ENCODE results near the gene TMEM116. TPM values are rescaled to one million over a fixed set of nuclear protein-coding genes. Genes with fewer than 3 reads are reported as not detected.

The TMEM116 gene
- total RNA-seq, 1 donor from 2014 or later, result 8.2 TPM

GRCh38 chr12:111937429-111937828 lies 75.5 kb downstream of the TMEM116 start:
- H3K4me1 Mint-ChIP-seq (ENCODE audit: unreplicated experiment), result no peaks in the 10 kb centered on the region

GRCh38 chr12:111936869-111937268 lies 76.1 kb downstream of the TMEM116 start:
- no peaks in the 10 kb centered on the region for H3K27me3 Mint-ChIP-seq (ENCODE audit: unreplicated experiment)

More at GRCh38 chr12:111937429-111937828, 75.5 kb downstream of the TMEM116 start:
- no peak for TF ChIP-seq CTCF (IDR thresholded peaks at IDR 0.05; ENCODE audit: unreplicated experiment)
- no peak for DNase-seq (ENCODE audit: low spot score)
- H3K4me3 Mint-ChIP-seq (ENCODE audit: unreplicated experiment), result no peak overlapping the region
- H3K9me3 Mint-ChIP-seq (ENCODE audit: unreplicated experiment), result no peaks in the 10 kb centered on the region
- peaks cover under 1% of the 10 kb centered on the region for H3K36me3 Mint-ChIP-seq (ENCODE audit: low read depth, unreplicated experiment)
- H3K27me3 Mint-ChIP-seq (ENCODE audit: unreplicated experiment), result no peaks in the 10 kb centered on the region
- H3K27ac Mint-ChIP-seq (ENCODE audit: unreplicated experiment), result no peak overlapping the region

GRCh38 chr12:111932241-111932640 lies 80.7 kb downstream of the TMEM116 start:
- H3K4me3 Mint-ChIP-seq (ENCODE audit: unreplicated experiment), result no peak overlapping the region
- H3K9me3 Mint-ChIP-seq (ENCODE audit: unreplicated experiment), result no peaks in the 10 kb centered on the region
- no peaks in the 10 kb centered on the region for H3K4me1 Mint-ChIP-seq (ENCODE audit: unreplicated experiment)
- H3K27ac Mint-ChIP-seq (ENCODE audit: unreplicated experiment), result no peak overlapping the region
- TF ChIP-seq CTCF (IDR thresholded peaks at IDR 0.05; ENCODE audit: unreplicated experiment), result no peak
- DNase-seq (ENCODE audit: low spot score), result no peak
- H3K36me3 Mint-ChIP-seq (ENCODE audit: low read depth, unreplicated experiment), result no peaks in the 10 kb centered on the region
- H3K27me3 Mint-ChIP-seq (ENCODE audit: unreplicated experiment), result no peaks in the 10 kb centered on the region

More at GRCh38 chr12:111936869-111937268, 76.1 kb downstream of the TMEM116 start:
- no peaks in the 10 kb centered on the region for H3K4me1 Mint-ChIP-seq (ENCODE audit: unreplicated experiment)
- H3K36me3 Mint-ChIP-seq (ENCODE audit: low read depth, unreplicated experiment), result no peaks in the 10 kb centered on the region
- H3K27ac Mint-ChIP-seq (ENCODE audit: unreplicated experiment), result no peak overlapping the region
- no peak for DNase-seq (ENCODE audit: low spot score)
- H3K9me3 Mint-ChIP-seq (ENCODE audit: unreplicated experiment), result no peaks in the 10 kb centered on the region
- no peak for TF ChIP-seq CTCF (IDR thresholded peaks at IDR 0.05; ENCODE audit: unreplicated experiment)
- H3K4me3 Mint-ChIP-seq (ENCODE audit: unreplicated experiment), result no peak overlapping the region

GRCh38 chr12:111927346-111927745 lies 85.6 kb downstream of the TMEM116 start:
- no peaks in the 10 kb centered on the region for H3K9me3 Mint-ChIP-seq (ENCODE audit: unreplicated experiment)
- H3K4me3 Mint-ChIP-seq (ENCODE audit: unreplicated experiment), result no peak overlapping the region
- H3K27ac Mint-ChIP-seq (ENCODE audit: unreplicated experiment), result no peak overlapping the region
- H3K27me3 Mint-ChIP-seq (ENCODE audit: unreplicated experiment), result no peaks in the 10 kb centered on the region
- no peak for TF ChIP-seq CTCF (IDR thresholded peaks at IDR 0.05; ENCODE audit: unreplicated experiment)
- peaks cover 11% of the 10 kb centered on the region for H3K4me1 Mint-ChIP-seq (ENCODE audit: unreplicated experiment)
- H3K36me3 Mint-ChIP-seq (ENCODE audit: low read depth, unreplicated experiment), result no peaks in the 10 kb centered on the region
- no peak for DNase-seq (ENCODE audit: low spot score)

GRCh38 chr12:111926631-111927030 lies 86.3 kb downstream of the TMEM116 start:
- DNase-seq (ENCODE audit: low spot score), result no peak
- Mint-ChIP-seq H3K27me3 (ENCODE audit: unreplicated experiment) (no peaks in the 10 kb centered on the region), H3K27ac (ENCODE audit: unreplicated experiment) (no peak overlapping the region), H3K36me3 (ENCODE audit: low read depth, unreplicated experiment) (no peaks in the 10 kb centered on the region), H3K4me1 (ENCODE audit: unreplicated experiment) (peaks cover 11% of the 10 kb centered on the region), H3K4me3 (ENCODE audit: unreplicated experiment) (no peak overlapping the region), H3K9me3 (ENCODE audit: unreplicated experiment) (no peaks in the 10 kb centered on the region)
- no peak for TF ChIP-seq CTCF (IDR thresholded peaks at IDR 0.05; ENCODE audit: unreplicated experiment)

Data from endothelial cell (in vitro differentiated cells).